Right lobe of liver (tissue), 4 donors: ENCODE results near the gene HCK.

ENCODE experiments used
- POLR2A ChIP-seq: fragments of 450-650 bp; IDR thresholded peaks from one replicate; pipeline ENCODE4 v1.6.1; 2017; ENCODE audit warnings: antibody characterized with exemption, mild to moderate bottlenecking
- TF ChIP-seq, protein P1 (sequence below), 4 donors: fragments of 200-600 bp in 3 of 4; fragments of 450-650 bp in 1 of 4; IDR thresholded peaks; one replicate each; pipeline versions ENCODE4 v1.5.1 to v1.8.0; 2016 to 2022; ENCODE audit warnings: antibody characterized with exemption in 4 of 4, mild to moderate bottlenecking in 2 of 4
- donor health status: DM: no; HTN: no; CAD: no.
- donor health status: DM: no; HTN: no; CAD: no.
- donor health status: DM: no; HTN: yes; CAD: no.

DNA sequence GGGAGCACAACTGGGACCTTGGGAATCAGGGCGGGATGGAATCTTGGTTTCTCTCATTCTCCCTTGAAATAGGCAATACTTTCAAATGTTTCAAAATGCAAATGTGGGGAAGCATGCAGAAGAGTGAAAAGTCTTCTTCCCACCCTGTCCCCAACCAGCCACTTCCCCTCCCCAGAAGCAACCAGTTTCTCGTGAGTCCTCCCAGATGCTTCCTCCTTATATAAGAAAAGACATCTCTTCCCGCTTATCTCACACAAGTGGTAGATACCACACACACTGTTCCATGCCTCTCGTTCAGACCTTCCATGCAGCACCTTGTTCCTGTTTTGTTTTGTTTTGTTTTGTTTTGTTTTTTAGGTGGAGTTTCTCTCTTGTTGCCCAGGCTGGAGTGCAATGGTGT lies 25.1 kb downstream of the HCK start:
- TF ChIP-seq, protein P1, sequence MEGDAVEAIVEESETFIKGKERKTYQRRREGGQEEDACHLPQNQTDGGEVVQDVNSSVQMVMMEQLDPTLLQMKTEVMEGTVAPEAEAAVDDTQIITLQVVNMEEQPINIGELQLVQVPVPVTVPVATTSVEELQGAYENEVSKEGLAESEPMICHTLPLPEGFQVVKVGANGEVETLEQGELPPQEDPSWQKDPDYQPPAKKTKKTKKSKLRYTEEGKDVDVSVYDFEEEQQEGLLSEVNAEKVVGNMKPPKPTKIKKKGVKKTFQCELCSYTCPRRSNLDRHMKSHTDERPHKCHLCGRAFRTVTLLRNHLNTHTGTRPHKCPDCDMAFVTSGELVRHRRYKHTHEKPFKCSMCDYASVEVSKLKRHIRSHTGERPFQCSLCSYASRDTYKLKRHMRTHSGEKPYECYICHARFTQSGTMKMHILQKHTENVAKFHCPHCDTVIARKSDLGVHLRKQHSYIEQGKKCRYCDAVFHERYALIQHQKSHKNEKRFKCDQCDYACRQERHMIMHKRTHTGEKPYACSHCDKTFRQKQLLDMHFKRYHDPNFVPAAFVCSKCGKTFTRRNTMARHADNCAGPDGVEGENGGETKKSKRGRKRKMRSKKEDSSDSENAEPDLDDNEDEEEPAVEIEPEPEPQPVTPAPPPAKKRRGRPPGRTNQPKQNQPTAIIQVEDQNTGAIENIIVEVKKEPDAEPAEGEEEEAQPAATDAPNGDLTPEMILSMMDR (IDR thresholded peaks at IDR 0.05), result no peak
- TF ChIP-seq POLR2A, result no peak
